HG03354 (cell line): ENCODE measurements around the gene C2CD2.
A peak's percentile ranks its signal among the peaks of the same experiment; 100 is the strongest.

Experiments used
- ATAC-seq: cut with Tn5 transposase; IDR thresholded peaks from one replicate; pipeline ENCODE4 v1.9.1; 2021; ENCODE audit warnings: mild to moderate bottlenecking; ENCODE audit not compliant: unreplicated experiment, poor library complexity, severe bottlenecking

Gene C2CD2

DNA sequence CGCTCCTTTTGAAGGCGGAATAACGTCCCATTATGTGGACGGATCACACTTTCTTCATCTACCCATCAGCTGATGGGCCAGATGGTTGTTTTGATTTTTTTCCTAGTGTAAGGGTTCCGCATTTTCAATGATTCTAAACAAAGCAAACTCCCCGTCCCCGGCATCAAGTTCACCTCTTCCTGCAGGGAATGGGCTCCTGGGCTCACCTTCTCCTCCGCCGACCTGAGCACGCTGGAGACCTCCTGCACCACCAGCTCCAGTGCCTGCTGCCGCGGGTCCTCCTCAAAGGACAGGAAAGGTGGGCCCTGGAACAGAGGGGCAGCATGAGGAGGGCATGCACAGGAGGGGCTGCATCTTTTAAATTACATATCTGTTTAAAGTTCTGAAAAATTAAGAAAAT lies 11.9 kb downstream of the C2CD2 start:
- ATAC-seq, result no peak

GRCh38 chr21:41940431-41940830 lies 13.4 kb downstream of the C2CD2 start:
- ATAC-seq, result no peak

DNA sequence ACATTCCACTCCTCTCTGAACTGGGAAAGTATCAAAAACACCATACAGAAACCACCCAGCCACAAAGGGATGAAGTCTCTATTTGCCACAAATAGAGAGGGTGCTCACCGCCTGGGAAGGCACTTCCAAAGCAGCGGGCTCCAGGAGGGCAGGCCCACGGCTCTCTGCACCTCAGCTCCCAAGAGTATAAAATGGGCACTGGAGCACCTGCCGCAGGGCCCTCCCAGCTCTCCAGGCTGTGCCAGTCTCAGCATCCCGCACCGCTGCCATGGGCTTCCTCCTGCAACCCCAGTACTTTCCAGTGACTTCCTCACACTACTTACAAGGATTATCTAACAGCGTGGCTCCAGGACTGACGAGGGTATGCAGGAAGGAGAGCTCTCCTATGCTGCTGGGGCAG lies 14.4 kb downstream of the C2CD2 start:
- no peak for ATAC-seq

GRCh38 chr21:41933313-41934079 lies 20.3 kb downstream of the C2CD2 start:
- ATAC-seq, result no peak

DNA sequence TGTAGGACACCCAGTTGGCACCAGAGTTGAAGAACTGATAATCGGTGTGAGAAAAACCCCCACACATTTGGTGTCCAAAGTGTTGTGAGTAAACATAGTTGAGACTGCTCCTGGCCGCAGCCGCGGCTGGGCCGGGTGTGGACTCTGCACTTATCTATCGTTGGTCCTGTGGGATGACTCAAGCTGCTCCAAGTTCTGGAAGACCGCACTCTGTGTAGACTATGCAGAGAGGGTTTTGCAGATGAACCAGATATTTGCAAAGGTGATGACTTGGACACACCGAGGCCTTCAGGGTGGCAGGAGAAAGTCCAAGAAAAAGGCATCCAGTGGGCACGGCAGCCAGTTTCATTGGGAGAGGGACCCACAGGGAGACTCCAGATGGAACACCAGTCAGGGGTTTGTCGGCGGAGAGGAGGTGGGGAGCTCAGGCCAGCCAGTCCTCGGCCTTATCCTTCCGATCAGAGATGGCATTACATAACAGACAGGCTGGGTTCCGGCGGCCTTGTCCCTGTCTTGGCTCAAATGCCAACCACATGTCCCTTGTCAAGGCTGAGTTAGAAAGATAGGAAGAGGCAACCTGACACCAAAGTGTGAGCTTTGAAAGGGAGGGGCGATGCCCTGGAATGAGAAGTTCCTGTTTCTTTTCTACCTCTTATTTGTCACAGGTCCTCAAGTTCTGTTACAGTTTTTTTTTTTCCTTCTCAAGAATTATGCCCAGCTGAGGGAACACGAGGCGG lies 21.1 kb downstream of the C2CD2 start:
- ATAC-seq, result no peak

DNA sequence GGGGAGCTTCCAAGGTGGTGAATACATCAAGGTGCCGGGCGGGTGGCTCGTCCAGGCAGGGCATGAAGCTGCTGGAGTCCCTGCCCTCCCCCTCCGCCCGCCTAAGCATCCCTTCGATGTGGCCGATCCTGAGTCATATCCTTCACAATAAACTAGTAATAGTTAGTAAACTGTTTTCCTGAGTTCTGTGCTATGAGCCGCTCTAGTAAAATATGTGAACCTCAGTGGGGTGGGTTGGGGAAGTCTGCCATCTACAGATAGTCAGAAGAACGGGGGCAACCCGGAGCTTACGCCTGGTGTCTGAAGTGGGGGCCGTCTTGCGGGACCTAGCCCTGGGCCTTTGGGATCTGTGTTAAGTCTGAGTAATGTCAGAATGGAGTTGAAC lies 21.6 kb downstream of the C2CD2 start:
- ATAC-seq, result no peak

- ATAC-seq, result no peak
Observed at GRCh38 chr21:41931041-41931451, 22.8 kb downstream of the C2CD2 start.

GRCh38 chr21:41929248-41929647 lies 24.6 kb downstream of the C2CD2 start:
- no peak for ATAC-seq

GRCh38 chr21:41928621-41929220 lies 25.1 kb downstream of the C2CD2 start:
- ATAC-seq, result peak; percentile 48

DNA sequence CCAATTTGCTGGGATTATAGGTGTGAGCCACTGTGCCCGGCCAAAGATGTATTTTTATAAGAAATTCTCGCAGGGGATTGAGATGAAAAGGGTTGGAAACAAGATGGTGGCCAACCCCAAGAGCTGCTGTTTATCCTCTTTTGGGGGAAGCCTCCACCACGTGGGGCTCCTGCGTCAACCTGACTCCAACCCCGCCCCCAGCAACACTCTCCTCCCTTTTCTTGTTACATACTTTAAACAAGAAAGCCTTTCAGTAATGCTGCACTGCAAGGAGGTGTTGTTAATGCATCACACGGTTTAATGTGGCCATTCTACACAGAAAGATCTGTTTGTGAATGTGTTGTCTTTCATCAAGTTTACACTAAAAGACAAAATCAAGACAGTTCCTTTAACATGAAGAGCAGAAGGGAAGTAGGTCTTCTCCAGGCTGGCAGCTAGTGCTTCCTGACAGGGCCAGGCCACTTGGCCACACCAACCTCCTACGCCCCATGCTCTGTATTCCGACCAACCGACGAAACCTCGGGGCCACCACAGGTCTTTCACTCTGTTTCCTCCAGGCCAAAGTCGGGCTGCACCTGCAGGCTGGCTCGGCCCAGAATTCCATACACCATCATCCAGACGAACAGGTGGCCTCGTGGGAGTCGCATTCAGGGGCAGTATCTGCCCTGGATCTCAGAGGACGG lies 25.9 kb downstream of the C2CD2 start:
- ATAC-seq, result peak; percentile 34

DNA sequence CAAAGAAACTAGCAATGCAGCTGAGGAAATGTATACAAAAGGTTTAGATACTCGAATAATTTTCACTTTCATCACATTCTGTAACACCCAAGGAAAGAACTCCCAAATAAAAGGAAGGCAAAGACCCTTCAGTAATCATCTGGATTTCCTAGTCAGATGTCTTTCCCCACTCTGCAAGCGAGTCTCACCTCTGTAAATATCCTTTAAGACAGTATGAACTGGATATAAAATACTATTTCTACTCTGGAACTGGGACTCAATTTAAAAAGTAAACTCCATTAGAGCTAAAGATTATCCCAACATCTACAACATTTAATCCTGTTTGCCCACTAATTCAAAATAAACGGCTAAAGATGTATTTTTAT lies 27.0 kb downstream of the C2CD2 start:
- ATAC-seq, result no peak

DNA sequence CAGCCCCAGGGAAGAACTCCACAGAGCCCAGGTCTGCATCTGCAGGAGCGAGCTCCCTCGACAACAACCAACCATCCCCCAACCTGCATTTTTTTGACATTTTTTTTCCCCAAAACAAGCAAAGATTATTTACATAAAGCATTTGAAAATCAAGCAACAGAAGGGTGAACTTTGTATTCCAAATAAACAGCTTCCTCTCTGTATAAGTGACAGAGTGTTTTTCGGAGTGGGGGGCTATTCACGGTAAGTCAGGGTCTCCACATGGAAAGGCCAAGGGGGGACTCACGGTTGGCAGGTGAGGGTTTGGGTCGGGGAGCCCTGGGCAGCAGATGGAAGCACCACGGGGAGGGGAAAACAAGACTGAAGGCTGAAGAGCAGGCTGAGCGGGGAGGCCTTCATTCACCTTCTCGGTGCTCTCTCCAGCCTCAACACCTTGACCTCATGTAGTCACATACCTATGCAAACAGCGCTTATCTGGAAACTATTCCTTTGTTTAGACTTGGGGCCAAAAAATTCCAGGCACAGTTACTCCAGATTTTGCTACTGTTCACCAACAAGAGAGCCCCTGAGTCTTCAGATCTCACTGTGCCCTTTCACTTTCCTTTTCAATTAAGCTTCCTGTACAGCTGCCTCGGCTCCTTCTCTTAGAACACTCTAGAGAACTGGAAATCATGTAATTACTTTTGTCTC lies 27.6 kb downstream of the C2CD2 start:
- peak; percentile 44 for ATAC-seq

- no peak for ATAC-seq
Observed at GRCh38 chr21:41925767-41926116, 28.1 kb downstream of the C2CD2 start.

DNA sequence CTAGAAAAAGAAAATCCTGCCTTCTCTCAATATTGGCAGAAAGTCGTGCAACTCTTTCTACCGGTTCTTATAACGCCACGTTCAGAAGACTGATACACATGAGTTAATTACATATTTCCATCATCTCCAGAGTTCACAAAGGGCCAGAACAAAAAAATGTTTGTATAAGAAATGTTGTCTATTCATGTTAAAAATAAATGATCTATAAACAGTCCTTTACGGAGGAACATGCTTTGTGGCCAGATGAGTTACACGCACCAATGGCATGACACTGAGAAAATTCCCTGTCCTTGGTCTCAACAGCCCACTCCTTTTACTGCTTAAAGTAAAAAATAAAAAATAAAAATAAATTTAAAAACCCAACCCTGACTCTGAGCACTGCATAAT lies 29.5 kb downstream of the C2CD2 start:
- no peak for ATAC-seq

DNA sequence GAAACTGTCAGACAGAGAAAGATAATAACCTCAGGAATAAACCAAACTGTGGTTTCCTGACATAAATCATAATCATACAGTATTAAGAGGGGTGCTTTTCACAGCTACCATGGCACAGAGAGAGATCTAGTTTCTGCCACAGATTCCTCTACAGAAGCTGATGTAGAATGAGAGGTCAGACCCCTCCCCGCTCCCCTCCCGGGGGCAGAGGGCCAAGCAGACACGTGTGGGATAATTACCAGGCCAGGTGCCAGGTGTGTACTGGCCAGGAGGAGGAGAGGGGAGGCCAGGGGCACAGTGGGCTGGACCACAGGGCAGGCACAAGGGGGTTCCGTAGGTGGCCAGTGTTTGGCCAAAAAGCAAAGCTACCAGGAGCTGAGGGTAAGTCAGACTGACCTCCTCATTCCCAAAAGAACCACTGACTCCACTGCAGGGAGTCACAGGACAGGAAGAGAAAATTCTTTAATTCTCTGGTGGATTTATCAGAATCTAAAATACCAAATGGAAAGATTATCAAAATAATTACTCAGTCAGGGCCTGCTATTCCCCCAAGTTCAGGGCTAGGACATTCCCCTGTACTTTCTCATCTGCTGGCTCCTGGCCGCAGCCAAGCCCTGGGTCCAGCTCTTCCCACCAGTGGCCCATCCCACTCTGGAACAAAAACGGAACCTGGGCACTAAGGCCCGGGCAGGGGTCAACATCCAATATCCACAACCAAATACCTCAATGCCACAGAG lies 30.0 kb downstream of the C2CD2 start:
- no peak for ATAC-seq

DNA sequence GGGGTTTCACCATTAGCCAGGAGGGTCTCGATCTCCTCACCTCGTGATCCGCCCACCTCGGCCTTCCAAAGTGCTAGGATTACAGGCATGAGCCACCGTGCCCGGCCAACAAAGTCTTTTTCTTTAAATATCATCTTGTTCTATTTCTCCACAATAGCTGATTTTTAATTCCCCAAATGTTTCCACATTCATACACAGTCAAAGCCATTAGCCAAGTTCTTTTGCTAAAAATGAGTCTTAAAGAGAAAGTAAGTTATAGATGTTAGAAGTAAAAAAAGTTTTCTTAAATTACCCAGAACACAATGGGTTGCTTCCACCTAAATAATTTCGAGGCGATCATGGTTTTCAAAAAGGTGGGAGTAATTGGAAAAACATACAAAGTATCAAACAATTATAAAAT lies 30.6 kb downstream of the C2CD2 start:
- no peak for ATAC-seq

DNA sequence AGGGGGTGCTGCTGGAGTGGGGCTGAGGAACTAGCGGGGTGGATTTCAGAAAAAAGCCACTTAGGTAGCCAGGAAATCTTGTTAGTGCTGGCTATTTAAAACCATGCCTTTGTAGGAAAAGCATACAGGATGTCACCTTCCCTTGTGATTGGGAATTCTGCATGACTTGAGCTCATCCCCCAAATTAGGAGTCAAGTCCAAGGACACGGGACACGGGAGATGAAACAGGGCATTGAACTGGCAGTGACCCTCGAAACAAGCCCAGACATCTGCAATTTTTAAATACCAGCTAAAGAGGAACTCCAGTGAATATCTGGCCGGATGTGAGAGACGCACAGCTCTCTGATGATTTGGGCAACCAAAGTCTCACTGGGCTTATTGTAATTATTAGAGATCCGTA lies 32.8 kb downstream of the C2CD2 start:
- ATAC-seq, result no peak

DNA sequence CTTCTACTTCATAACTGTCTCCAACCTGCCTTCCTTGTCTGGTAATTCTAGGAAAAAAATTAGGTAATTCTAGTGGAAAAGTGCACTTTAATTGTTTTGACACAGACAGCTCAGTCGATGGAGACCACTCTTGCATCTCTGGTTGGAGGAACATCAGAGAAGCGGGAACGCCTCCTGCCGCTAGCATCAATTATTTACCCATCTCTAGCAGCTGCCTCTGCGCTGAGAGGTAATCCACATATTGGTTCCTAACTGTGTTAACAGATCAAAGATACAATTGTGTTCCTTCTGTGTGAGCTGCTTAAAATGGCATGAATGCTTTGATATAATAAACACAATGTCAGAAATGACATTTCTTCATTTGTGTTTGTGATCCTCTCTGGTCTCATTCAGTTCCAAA lies 33.3 kb downstream of the C2CD2 start:
- ATAC-seq, result no peak

DNA sequence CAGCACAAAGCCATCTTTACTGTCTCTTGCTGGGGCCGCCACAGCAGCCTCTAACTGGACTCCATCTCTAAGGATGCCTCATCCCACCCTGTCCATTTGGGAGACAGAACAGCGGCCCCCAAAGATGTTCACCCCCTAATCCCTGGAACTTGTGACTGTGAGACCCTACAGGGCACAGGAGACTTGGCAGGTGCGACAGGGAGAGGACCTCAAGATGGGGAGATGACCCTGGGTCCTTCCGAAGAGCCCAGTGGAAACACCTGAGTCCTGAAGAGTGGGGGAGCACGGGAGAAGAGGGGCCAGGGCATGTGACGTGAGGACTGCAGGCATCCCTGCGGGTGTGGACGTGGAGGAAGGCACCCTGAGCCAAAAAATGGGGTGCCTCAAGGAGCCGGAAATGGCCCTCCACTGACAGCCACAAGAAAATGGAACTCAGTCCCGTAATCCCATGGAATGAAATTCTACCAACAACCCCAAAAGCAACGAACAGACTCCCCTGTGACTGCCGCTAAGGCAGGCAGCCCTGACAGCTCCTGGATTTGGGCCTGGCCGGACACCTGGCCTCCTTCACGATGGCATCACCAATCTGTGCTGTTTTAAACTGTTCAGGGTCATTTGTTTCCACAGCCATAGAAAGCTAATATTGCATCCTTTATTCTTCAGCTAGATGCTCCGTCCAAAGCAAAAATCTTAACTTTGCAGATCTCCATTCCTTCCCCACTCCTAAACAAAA lies 34.0 kb downstream of the C2CD2 start:
- no peak for ATAC-seq
